ENCODE measurements around the gene OR6J1. TPM values are rescaled to one million over a fixed set of nuclear protein-coding genes. Genes with fewer than 3 reads are reported as not detected.
"Not testable (repeated sequence)": the region's sequence is repeated elsewhere in the genome, so short reads cannot be mapped to it uniquely, and the experiment has no call there.

The OR6J1 gene
- total RNA-seq, 2 experiments from 2014 or later: not detected

- H3K27me3 Mint-ChIP-seq: no peaks in the 10 kb centered on the region
- DNase-seq: no peak
- H3K27ac Mint-ChIP-seq: no peak overlapping the region
- no peak overlapping the region for H3K4me3 Mint-ChIP-seq
- ChIA-PET CTCF (interaction anchor here (1.0 to 2.1 kb wide), 2 partner anchors 48 to 76 kb away, joined by 4 to 6 read pairs; no protein-coding TSS in a partner anchor), POLR2A (no interaction called here)
- H3K4me1 Mint-ChIP-seq: peaks cover 10% of the 10 kb centered on the region
- H3K9me3 Mint-ChIP-seq: no peaks in the 10 kb centered on the region
- no peaks in the 10 kb centered on the region for H3K36me3 Mint-ChIP-seq (ENCODE audit: low read depth)
Measured at GRCh38 chr14:22646570-22647254, 2.6 kb upstream of the OR6J1 start.

DNA sequence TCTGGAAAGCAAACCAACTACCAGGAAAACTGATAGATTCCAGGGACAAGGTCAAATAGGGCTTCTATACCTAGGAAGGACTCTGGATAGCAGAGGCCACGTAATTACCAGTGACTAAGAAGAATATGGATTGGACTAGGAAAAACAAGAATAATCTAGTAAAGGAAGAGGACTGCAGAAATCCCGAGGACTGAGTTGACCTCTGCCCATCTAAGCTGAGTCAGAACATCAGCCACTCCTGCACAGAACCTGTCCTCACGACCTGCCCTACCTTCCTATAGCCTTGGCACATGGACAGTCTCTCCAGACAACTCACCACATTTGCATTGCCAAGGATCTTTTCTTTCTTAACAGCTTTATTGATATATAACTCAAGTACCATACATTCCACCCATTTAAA lies 2.3 kb downstream of the OR6J1 start:
- H3K27ac Mint-ChIP-seq: no peak overlapping the region
- ChIA-PET POLR2A (no interaction called here), CTCF (interaction anchor here (1.6 to 1.8 kb wide), 2 partner anchors 11 to 72 kb away, joined by 6 to 10 read pairs; no protein-coding TSS in a partner anchor)
- no peaks in the 10 kb centered on the region for H3K27me3 Mint-ChIP-seq
- no peaks in the 10 kb centered on the region for H3K36me3 Mint-ChIP-seq (ENCODE audit: low read depth)
- no peak overlapping the region for H3K4me3 Mint-ChIP-seq
- H3K4me1 Mint-ChIP-seq: peaks cover 2% of the 10 kb centered on the region
- no peak for DNase-seq
- H3K9me3 Mint-ChIP-seq: no peaks in the 10 kb centered on the region

DNA sequence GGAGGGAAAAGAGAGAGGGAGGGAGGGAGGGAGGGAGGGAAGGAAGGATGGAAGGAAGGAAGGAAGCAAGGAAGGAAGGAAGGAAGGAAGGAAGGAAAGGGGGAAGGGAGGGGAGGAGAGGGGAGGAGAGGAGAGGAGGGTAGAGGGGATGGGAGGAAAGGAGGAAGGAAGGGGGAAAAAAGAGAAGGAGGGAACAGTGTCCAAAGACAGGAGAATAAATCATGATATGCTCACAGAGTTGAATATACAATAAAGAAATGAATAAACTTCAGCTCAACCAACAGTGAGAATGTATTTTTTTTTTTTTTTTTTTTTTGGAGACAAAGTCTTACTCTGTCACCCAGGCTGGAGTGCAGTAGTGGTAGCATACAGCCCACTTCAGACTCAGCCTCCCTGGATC lies 4.0 kb downstream of the OR6J1 start:
- H3K4me3 Mint-ChIP-seq: no peak overlapping the region

DNA sequence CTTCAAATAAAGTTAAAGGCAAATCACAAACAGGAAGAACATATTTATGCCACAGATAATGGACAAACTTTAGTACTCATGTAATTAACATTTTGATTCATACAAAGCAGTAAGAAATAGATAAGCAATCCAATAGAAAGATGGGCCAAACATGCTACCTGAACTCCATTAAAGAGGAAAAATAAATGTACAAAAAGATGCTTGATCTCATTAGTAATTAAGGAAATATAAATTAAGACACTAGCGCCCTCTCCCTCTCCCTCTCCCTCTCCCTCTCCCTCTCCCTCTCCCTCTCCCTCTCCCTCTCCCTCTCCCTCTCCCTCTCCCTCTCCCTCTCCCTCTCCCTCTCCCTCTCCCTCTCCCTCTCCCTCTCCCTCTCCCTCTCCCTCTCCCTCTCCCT lies 8.2 kb downstream of the OR6J1 start:
- H3K4me3 Mint-ChIP-seq; H3K9me3 Mint-ChIP-seq; DNase-seq; H3K4me1 Mint-ChIP-seq; H3K27me3 Mint-ChIP-seq; H3K27ac Mint-ChIP-seq; H3K36me3 Mint-ChIP-seq (ENCODE audit: low read depth): not testable (repeated sequence)
- CTCF ChIA-PET: interaction anchor here (0.5 to 0.6 kb wide), 2 partner anchors 376 to 957 kb away, joined by 3 read pairs; no protein-coding TSS in a partner anchor
- POLR2A ChIA-PET: interaction anchor here (0.5 kb wide), 1 partner anchor 93 kb away, joined by 3 read pairs; no protein-coding TSS in a partner anchor

More for the DNA sequence above, 4.0 kb downstream of the OR6J1 start:
- POLR2A ChIA-PET: no interaction called here
- Mint-ChIP-seq H3K4me1 (no peaks in the 10 kb centered on the region), H3K9me3 (no peaks in the 10 kb centered on the region), H3K27me3 (no peaks in the 10 kb centered on the region), H3K36me3 (ENCODE audit: low read depth) (no peaks in the 10 kb centered on the region), H3K27ac (no peak overlapping the region)
- CTCF ChIA-PET: interaction anchor here (0.7 to 1.3 kb wide), 4 partner anchors 9 to 642 kb away, joined by 3 to 5 read pairs (median 4); no protein-coding TSS in a partner anchor
- DNase-seq: no peak

GRCh38 chr14:22634233-22634900 lies 9.8 kb downstream of the OR6J1 start:
- no peak overlapping the region for H3K4me3 Mint-ChIP-seq
- H3K36me3 Mint-ChIP-seq (ENCODE audit: low read depth): no peaks in the 10 kb centered on the region
- CTCF ChIA-PET: no interaction called here
- H3K4me1 Mint-ChIP-seq: no peaks in the 10 kb centered on the region
- peaks cover 10% of the 10 kb centered on the region for H3K9me3 Mint-ChIP-seq
- H3K27me3 Mint-ChIP-seq: peaks cover 10% of the 10 kb centered on the region
- no peak for DNase-seq
- POLR2A ChIA-PET: no interaction called here
- no peak overlapping the region for H3K27ac Mint-ChIP-seq

- ChIA-PET CTCF (no interaction called here), POLR2A (no interaction called here)
- Mint-ChIP-seq H3K4me1 (no peaks in the 10 kb centered on the region), H3K4me3 (no peak overlapping the region), H3K9me3 (peaks cover 10% of the 10 kb centered on the region), H3K27ac (no peak overlapping the region), H3K27me3 (peaks cover 10% of the 10 kb centered on the region), H3K36me3 (ENCODE audit: low read depth) (no peaks in the 10 kb centered on the region)
- no peak for DNase-seq
Measured at GRCh38 chr14:22630486-22630885, 13.7 kb downstream of the OR6J1 start.

DNA sequence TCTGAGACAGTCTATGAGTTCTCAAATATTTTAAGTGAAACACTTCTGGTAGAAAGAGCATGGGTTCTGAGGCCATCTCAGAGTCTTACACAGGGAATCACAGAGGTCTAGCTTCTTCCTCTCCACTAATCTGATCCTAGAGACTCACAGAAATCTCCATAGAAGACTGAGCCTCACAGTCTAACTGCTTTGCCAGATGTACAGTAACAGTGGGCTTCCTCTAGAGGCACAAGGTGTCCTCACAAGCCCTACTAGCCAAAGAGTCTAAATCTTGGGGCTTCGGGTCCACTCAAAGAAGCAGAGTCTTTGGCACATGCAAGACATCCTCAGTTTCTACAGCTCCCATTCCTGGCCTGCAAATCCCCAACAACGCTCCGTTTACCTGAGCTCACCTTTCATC lies 14.1 kb downstream of the OR6J1 start:
- CTCF ChIA-PET: no interaction called here
- H3K27ac Mint-ChIP-seq: no peak overlapping the region
- peaks cover 10% of the 10 kb centered on the region for H3K27me3 Mint-ChIP-seq
- no peaks in the 10 kb centered on the region for H3K36me3 Mint-ChIP-seq (ENCODE audit: low read depth)
- no peak for DNase-seq
- H3K9me3 Mint-ChIP-seq: peaks cover 10% of the 10 kb centered on the region
- POLR2A ChIA-PET: no interaction called here
- no peak overlapping the region for H3K4me3 Mint-ChIP-seq
- H3K4me1 Mint-ChIP-seq: no peaks in the 10 kb centered on the region

GRCh38 chr14:22629361-22629760 lies 14.8 kb downstream of the OR6J1 start:
- Mint-ChIP-seq H3K27ac (no peak overlapping the region), H3K4me3 (no peak overlapping the region), H3K27me3 (peaks cover 9% of the 10 kb centered on the region), H3K4me1 (no peaks in the 10 kb centered on the region), H3K9me3 (peaks cover 10% of the 10 kb centered on the region), H3K36me3 (ENCODE audit: low read depth) (no peaks in the 10 kb centered on the region)
- CTCF ChIA-PET: no interaction called here
- no peak for DNase-seq
- POLR2A ChIA-PET: no interaction called here

DNA sequence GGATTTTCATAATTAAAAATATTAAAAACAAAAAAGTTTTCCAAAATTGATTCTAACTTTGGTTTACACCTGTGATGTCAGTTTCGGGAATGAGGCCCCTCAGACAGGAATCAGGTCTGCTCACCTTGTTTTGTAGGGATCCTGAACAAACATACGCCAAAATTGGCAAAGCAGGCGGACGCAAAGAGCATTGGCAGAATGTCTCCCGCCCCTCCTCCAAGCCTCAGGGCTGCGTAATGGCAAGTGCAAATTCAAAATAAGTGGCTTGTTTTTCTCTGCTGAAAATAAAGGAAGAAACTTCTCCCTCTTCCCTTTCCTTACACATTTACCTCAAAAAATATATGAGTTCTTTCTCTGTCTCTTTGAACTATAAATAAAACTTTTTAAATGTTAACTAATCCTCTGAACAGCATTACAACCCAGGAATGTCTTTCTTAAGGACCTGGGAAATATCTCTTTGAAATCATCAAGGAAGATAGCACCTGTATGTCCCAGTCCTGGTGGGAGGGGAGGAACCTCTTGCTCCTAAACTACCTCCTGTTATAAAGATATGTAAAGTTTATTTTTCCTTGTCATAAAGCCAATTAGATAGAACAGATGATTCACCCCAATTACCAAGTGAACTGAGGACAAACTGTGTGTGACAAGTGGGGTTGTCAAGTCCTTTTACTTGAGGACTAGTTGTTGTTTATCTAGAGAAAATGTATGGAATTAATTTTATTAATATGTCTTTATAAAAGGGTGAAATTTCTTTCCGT lies 16.5 kb downstream of the OR6J1 start:
- no peak overlapping the region for H3K27ac Mint-ChIP-seq

GRCh38 chr14:22626590-22626989 lies 17.6 kb downstream of the OR6J1 start:
- H3K9me3 Mint-ChIP-seq: peaks cover 7% of the 10 kb centered on the region
- POLR2A ChIA-PET: no interaction called here
- H3K27me3 Mint-ChIP-seq: peaks cover 6% of the 10 kb centered on the region
- H3K27ac Mint-ChIP-seq: no peak overlapping the region
- no peak for DNase-seq
- H3K36me3 Mint-ChIP-seq (ENCODE audit: low read depth): no peaks in the 10 kb centered on the region
- no peak overlapping the region for H3K4me3 Mint-ChIP-seq
- CTCF ChIA-PET: interaction anchor here (0.6 to 0.9 kb wide), 2 partner anchors 70 to 228 kb away, joined by 3 to 4 read pairs; no protein-coding TSS in a partner anchor
- H3K4me1 Mint-ChIP-seq: peaks cover 2% of the 10 kb centered on the region

More for the DNA sequence above, 16.5 kb downstream of the OR6J1 start:
- peaks cover 10% of the 10 kb centered on the region for H3K27me3 Mint-ChIP-seq
- no peak for DNase-seq
- peaks cover 10% of the 10 kb centered on the region for H3K9me3 Mint-ChIP-seq
- H3K36me3 Mint-ChIP-seq (ENCODE audit: low read depth): no peaks in the 10 kb centered on the region
- POLR2A ChIA-PET: no interaction called here
- CTCF ChIA-PET: no interaction called here
- no peak overlapping the region for H3K4me3 Mint-ChIP-seq
- peaks cover 2% of the 10 kb centered on the region for H3K4me1 Mint-ChIP-seq

DNA sequence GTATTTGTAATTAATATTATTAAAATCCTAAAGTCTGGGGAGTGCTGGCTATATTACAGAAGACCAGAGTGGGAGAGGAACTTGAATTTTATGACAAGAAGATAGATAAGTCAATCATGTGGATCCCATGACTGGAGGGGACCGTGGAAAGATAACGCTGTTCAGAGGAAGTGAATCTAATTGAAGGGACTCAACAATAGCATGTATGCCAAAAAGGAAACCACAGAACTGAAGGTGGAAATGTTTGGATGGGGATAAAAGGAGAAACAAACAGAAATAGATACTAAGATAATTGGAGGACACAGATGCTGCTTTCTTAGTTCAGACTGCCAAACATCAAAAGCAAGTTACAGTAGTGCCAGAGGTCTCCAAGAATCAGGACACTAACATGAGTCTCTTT lies 21.1 kb downstream of the OR6J1 start:
- H3K27me3 Mint-ChIP-seq: peaks cover 2% of the 10 kb centered on the region
- POLR2A ChIA-PET: no interaction called here
- no peaks in the 10 kb centered on the region for H3K9me3 Mint-ChIP-seq
- H3K4me1 Mint-ChIP-seq: peaks cover 2% of the 10 kb centered on the region
- no peak overlapping the region for H3K4me3 Mint-ChIP-seq
- no peak for DNase-seq
- no peaks in the 10 kb centered on the region for H3K36me3 Mint-ChIP-seq (ENCODE audit: low read depth)
- H3K27ac Mint-ChIP-seq: no peak overlapping the region
- CTCF ChIA-PET: interaction anchor here (1.2 kb wide), 1 partner anchor 12 kb away, joined by 3 read pairs; no protein-coding TSS in a partner anchor

DNA sequence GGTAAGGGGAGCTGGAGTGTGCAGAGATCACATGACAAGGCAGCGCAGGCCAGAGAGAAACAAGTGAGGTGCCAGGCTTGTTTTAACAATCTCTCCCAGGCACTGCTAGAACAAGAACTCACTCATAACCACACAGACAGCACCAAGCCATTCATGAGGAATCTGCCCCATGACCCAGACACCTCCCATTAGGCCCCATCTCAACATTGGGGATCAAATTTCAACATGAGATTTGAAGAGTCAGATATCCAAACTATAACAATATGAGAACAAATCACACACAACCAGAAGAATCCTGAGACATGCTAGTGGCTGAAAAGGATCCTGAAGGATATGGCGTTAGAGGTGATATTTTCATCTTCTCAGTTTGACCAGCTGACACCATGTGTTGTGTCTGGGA lies 21.9 kb downstream of the OR6J1 start:
- Mint-ChIP-seq H3K27me3 (peaks cover 2% of the 10 kb centered on the region), H3K9me3 (no peaks in the 10 kb centered on the region), H3K4me3 (no peak overlapping the region), H3K4me1 (peaks cover 2% of the 10 kb centered on the region), H3K36me3 (ENCODE audit: low read depth) (no peaks in the 10 kb centered on the region), H3K27ac (no peak overlapping the region)
- DNase-seq: no peak
- ChIA-PET CTCF (no interaction called here), POLR2A (no interaction called here)

DNA sequence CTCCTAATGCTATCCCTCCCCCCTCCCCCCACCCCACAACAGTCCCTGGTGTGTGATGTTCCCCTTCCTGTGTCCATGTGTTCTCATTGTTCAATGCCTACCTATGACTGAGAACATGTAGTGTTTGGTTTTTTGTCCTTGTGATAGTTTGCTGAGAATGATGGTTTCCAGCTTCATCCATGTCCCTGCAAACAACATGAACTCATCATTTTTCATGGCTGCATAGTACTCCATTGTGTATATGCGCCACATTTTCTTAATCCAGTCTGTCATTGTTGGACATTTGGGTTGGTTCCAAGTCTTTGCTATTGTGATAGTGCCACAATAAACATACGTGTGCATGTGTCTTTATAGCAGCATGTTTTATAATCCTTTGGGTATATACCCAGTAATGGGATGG lies 28.4 kb downstream of the OR6J1 start:
- H3K27me3 Mint-ChIP-seq; POLR2A ChIA-PET; H3K27ac Mint-ChIP-seq; H3K4me3 Mint-ChIP-seq; H3K9me3 Mint-ChIP-seq; H3K4me1 Mint-ChIP-seq; DNase-seq; CTCF ChIA-PET; H3K36me3 Mint-ChIP-seq (ENCODE audit: low read depth): not testable (repeated sequence)

All from activated CD4-positive, alpha-beta T cell treated with anti-CD3 and anti-CD28 coated beads, Interleukin-2, amount 10 ng/mL, durations not matched to agents 7 days and 5 days (primary cell).